Measurements from ENCODE around the gene ITPR1.

DNA sequence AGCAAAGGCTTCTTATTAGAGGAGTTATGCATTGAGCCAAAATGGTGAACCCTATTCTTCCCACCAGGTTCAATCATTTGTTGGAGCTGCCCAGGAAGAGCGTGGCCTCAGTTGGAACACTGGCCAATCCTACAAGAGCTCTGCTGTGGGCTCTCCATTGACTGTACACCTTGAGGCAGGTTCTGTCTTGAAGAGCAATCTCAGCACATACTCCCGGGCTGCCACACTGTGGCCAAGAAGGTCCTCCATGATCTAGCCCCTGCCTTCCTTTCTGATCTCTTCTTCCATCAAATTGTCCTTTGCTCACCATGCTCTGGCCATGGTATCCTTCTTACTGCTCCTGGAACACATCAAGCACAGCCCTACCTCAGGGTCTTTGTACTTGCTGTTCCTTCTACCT is 20.4 kb upstream of the ITPR1 start:
- TF ChIP-seq, protein P1, sequence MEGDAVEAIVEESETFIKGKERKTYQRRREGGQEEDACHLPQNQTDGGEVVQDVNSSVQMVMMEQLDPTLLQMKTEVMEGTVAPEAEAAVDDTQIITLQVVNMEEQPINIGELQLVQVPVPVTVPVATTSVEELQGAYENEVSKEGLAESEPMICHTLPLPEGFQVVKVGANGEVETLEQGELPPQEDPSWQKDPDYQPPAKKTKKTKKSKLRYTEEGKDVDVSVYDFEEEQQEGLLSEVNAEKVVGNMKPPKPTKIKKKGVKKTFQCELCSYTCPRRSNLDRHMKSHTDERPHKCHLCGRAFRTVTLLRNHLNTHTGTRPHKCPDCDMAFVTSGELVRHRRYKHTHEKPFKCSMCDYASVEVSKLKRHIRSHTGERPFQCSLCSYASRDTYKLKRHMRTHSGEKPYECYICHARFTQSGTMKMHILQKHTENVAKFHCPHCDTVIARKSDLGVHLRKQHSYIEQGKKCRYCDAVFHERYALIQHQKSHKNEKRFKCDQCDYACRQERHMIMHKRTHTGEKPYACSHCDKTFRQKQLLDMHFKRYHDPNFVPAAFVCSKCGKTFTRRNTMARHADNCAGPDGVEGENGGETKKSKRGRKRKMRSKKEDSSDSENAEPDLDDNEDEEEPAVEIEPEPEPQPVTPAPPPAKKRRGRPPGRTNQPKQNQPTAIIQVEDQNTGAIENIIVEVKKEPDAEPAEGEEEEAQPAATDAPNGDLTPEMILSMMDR (conservative IDR thresholded peaks at IDR 0.05), result no peak
- TF ChIP-seq EZH2 (IDR thresholded peaks at IDR 0.05; ENCODE audit: low read depth), result no peak

All from PC-9 (cell line).